Measurements from ENCODE around the gene DTHD1. TPM values are rescaled to one million over a fixed set of nuclear protein-coding genes. Genes with fewer than 3 reads are reported as not detected.

The DTHD1 gene
- total RNA-seq, 1 donor, result not detected

DNA sequence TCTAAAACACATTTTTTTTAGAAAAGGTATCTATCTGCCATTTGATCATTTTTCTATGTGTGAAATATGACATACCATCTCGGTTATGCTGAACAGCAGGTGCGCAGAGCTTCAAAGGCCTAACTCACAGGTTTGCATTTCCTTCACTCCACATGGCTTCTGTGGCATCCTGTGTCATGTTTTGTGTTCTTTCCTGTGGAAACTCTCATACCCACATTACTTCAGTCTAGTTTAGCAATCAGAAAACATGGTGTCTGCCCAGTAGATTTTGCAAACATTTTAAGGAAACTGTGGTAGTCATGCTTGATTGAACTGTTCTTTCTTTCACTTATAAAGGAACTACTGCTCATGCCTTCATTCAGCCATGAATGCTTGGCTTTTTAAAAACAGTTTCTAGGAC, 25.8 kb upstream of the DTHD1 start:
- H3K4me3 ChIP-seq (ENCODE audit: low read depth, low read length), result no peak overlapping the region
- no peak for DNase-seq (ENCODE audit: low read depth)
- TF ChIP-seq CTCF (IDR thresholded peaks at IDR 0.05; ENCODE audit: insufficient read depth, low read depth, low read length), result no peak

- no peak overlapping the region for H3K4me3 ChIP-seq (ENCODE audit: low read depth, low read length)
- no peak for DNase-seq (ENCODE audit: low read depth)
- no peak for TF ChIP-seq CTCF (IDR thresholded peaks at IDR 0.05; ENCODE audit: insufficient read depth, low read depth, low read length)
Observed at GRCh38 chr4:36256398-36256891, 25.0 kb upstream of the DTHD1 start.

DNA sequence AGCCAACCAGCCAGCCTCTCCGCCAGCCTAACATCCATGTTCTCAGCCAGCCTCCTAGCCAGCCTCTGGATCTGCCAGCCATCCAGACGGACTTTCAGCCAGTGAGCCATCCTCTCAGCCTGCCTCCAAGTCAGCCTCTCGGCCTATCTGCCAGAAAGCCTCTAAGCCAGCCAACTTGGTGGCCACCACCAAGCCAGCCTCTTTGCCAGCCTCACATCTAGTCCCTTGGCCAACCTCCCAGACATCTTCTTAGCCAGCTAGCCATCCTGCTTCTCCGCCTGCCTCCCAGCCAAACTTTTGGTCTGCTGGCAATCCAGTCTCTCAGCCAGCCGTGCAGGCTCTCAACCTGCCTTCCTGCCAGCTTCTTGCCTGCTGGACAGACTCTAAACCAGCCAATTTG, 20.7 kb upstream of the DTHD1 start:
- no peak for DNase-seq (ENCODE audit: low read depth)
- no peak for TF ChIP-seq CTCF (IDR thresholded peaks at IDR 0.05; ENCODE audit: insufficient read depth, low read depth, low read length)
- no peak overlapping the region for H3K4me3 ChIP-seq (ENCODE audit: low read depth, low read length)

- H3K4me3 ChIP-seq (ENCODE audit: low read depth, low read length), result no peak overlapping the region
- no peak for DNase-seq (ENCODE audit: low read depth)
- no peak for TF ChIP-seq CTCF (IDR thresholded peaks at IDR 0.05; ENCODE audit: insufficient read depth, low read depth, low read length)
Observed at GRCh38 chr4:36264207-36264826, 17.1 kb upstream of the DTHD1 start.

- H3K4me3 ChIP-seq (ENCODE audit: low read depth, low read length), result no peak overlapping the region
- no peak for TF ChIP-seq CTCF (IDR thresholded peaks at IDR 0.05; ENCODE audit: insufficient read depth, low read depth, low read length)
- no peak for DNase-seq (ENCODE audit: low read depth)
Observed at GRCh38 chr4:36267486-36268268, 13.7 kb upstream of the DTHD1 start.

GRCh38 chr4:36269101-36269500, 12.3 kb upstream of the DTHD1 start:
- no peak for TF ChIP-seq CTCF (IDR thresholded peaks at IDR 0.05; ENCODE audit: insufficient read depth, low read depth, low read length)
- no peak for DNase-seq (ENCODE audit: low read depth)
- H3K4me3 ChIP-seq (ENCODE audit: low read depth, low read length), result no peak overlapping the region

All from fibroblast of villous mesenchyme (primary cell).